ENCODE data around the gene PPP1R15A.

The PPP1R15A gene

GRCh38 chr19:48870048-48870447 is 2.2 kb upstream of the PPP1R15A start:
- TF ChIP-seq EP300 (IDR thresholded peaks at IDR 0.05; ENCODE audit: borderline replicate concordance) (no peak), ZBTB7A (IDR thresholded peaks at IDR 0.05; ENCODE audit: low read depth) (no peak), EGR1 (IDR thresholded peaks at IDR 0.05) (no peak), CEBPB (IDR thresholded peaks at IDR 0.05) (no peak), YY1 (IDR thresholded peaks at IDR 0.05; ENCODE audit: low read depth) (no peak), NFIC (IDR thresholded peaks at IDR 0.05) (no peak), MAX (IDR thresholded peaks at IDR 0.05) (no peak)
- TF ChIP-seq, protein P1, sequence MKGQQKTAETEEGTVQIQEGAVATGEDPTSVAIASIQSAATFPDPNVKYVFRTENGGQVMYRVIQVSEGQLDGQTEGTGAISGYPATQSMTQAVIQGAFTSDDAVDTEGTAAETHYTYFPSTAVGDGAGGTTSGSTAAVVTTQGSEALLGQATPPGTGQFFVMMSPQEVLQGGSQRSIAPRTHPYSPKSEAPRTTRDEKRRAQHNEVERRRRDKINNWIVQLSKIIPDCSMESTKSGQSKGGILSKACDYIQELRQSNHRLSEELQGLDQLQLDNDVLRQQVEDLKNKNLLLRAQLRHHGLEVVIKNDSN (IDR thresholded peaks at IDR 0.05), result no peak
- TF ChIP-seq, protein P2, sequence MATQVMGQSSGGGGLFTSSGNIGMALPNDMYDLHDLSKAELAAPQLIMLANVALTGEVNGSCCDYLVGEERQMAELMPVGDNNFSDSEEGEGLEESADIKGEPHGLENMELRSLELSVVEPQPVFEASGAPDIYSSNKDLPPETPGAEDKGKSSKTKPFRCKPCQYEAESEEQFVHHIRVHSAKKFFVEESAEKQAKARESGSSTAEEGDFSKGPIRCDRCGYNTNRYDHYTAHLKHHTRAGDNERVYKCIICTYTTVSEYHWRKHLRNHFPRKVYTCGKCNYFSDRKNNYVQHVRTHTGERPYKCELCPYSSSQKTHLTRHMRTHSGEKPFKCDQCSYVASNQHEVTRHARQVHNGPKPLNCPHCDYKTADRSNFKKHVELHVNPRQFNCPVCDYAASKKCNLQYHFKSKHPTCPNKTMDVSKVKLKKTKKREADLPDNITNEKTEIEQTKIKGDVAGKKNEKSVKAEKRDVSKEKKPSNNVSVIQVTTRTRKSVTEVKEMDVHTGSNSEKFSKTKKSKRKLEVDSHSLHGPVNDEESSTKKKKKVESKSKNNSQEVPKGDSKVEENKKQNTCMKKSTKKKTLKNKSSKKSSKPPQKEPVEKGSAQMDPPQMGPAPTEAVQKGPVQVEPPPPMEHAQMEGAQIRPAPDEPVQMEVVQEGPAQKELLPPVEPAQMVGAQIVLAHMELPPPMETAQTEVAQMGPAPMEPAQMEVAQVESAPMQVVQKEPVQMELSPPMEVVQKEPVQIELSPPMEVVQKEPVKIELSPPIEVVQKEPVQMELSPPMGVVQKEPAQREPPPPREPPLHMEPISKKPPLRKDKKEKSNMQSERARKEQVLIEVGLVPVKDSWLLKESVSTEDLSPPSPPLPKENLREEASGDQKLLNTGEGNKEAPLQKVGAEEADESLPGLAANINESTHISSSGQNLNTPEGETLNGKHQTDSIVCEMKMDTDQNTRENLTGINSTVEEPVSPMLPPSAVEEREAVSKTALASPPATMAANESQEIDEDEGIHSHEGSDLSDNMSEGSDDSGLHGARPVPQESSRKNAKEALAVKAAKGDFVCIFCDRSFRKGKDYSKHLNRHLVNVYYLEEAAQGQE (IDR thresholded peaks at IDR 0.05; ENCODE audit: low read depth), result no peak

DNA sequence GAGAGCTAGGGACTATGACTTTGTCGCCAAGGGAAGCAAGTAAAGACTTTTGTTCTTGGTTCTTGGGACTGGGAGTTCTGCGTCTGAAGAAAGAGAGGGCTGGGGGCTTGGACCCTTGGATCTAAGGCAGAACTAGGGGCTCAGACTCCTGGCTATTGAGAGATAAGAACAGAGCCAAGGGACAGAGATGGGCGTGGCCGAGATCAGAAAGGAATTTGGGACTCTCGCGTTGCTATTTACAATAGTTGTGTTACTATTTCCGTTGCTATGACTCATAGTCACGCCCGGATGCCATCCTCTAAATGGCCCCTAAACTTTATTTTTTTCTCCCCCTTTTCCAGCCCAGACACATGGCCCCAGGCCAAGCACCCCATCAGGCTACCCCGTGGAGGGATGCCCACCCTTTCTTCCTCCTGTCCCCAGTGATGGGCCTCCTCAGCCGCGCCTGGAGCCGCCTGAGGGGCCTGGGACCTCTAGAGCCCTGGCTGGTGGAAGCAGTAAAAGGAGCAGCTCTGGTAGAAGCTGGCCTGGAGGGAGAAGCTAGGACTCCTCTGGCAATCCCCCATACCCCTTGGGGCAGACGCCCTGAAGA is 759 bp downstream of the PPP1R15A start:
- no peak for TF ChIP-seq CEBPB (IDR thresholded peaks at IDR 0.05)
- no peak for TF ChIP-seq FOXM1 (IDR thresholded peaks at IDR 0.05; ENCODE audit: borderline replicate concordance, low read depth)
- TF ChIP-seq TAF1 (IDR thresholded peaks at IDR 0.05; ENCODE audit: low read depth), result no peak; the same call in 1 of the 2 replicates
- no peak for TF ChIP-seq CREB1 (IDR thresholded peaks at IDR 0.05; ENCODE audit: low read depth)
- peak; percentile 35; the same call in 1 of the 2 replicates for TF ChIP-seq TCF12 (IDR thresholded peaks at IDR 0.05; ENCODE audit: low read depth)
- no peak; the same call in 1 of the 2 replicates for TF ChIP-seq MAX (IDR thresholded peaks at IDR 0.05)
- TF ChIP-seq EP300 (IDR thresholded peaks at IDR 0.05; ENCODE audit: borderline replicate concordance), result 0 out of 2 replicates have a peak, but pooled peaks have one; percentile 13
- no peak for TF ChIP-seq RAD21 (IDR thresholded peaks at IDR 0.05; ENCODE audit: low read depth)
- TF ChIP-seq ZBTB7A (IDR thresholded peaks at IDR 0.05; ENCODE audit: low read depth), result 0 out of 2 replicates have a peak, but pooled peaks have one; percentile 39
- TF ChIP-seq, protein P2 (IDR thresholded peaks at IDR 0.05; ENCODE audit: low read depth), result no peak
- TF ChIP-seq, protein P1 (IDR thresholded peaks at IDR 0.05), result no peak
- TF ChIP-seq YY1 (IDR thresholded peaks at IDR 0.05; ENCODE audit: low read depth), result no peak
- TF ChIP-seq EGR1 (IDR thresholded peaks at IDR 0.05), result no peak
- TF ChIP-seq NFIC (IDR thresholded peaks at IDR 0.05), result peak; percentile 51
- peak; percentile 72 for TF ChIP-seq TEAD4 (IDR thresholded peaks at IDR 0.05)

DNA sequence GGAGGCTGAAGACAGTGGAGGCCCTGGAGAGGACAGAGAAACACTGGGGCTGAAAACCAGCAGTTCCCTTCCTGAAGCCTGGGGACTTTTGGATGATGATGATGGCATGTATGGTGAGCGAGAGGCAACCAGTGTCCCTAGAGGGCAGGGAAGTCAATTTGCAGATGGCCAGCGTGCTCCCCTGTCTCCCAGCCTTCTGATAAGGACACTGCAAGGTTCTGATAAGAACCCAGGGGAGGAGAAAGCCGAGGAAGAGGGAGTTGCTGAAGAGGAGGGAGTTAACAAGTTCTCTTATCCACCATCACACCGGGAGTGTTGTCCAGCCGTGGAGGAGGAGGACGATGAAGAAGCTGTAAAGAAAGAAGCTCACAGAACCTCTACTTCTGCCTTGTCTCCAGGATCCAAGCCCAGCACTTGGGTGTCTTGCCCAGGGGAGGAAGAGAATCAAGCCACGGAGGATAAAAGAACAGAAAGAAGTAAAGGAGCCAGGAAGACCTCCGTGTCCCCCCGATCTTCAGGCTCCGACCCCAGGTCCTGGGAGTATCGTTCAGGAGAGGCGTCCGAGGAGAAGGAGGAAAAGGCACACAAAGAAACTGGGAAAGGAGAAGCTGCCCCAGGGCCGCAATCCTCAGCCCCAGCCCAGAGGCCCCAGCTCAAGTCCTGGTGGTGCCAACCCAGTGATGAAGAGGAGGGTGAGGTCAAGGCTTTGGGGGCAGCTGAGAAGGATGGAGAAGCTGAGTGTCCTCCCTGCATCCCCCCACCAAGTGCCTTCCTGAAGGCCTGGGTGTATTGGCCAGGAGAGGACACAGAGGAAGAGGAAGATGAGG is 1.5 kb downstream of the PPP1R15A start:
- no peak for TF ChIP-seq EP300 (IDR thresholded peaks at IDR 0.05; ENCODE audit: borderline replicate concordance)

- TF ChIP-seq TEAD4 (IDR thresholded peaks at IDR 0.05) (no peak), FOXM1 (IDR thresholded peaks at IDR 0.05; ENCODE audit: borderline replicate concordance, low read depth) (no peak), NFIC (IDR thresholded peaks at IDR 0.05) (peak; percentile 84)
Observed at GRCh38 chr19:48874303-48875135, 2.3 kb downstream of the PPP1R15A start.

- 0 out of 2 replicates have a peak, but pooled peaks have one; percentile 27 for TF ChIP-seq NFIC (IDR thresholded peaks at IDR 0.05)
Observed at GRCh38 chr19:48876043-48876981, 4.1 kb downstream of the PPP1R15A start.

Measured in Ishikawa (cell line).